Activated T-helper 1 cell treated with Interleukin-2 at 50 U/mL for 16 hours (primary cell): ENCODE data around the gene ZKSCAN5.

Experiments
- DNase-seq: peaks from one replicate; pipeline ENCODE4 v3.0.0-alpha.2; 2020; ENCODE audit warnings: low read depth

The ZKSCAN5 gene

DNA sequence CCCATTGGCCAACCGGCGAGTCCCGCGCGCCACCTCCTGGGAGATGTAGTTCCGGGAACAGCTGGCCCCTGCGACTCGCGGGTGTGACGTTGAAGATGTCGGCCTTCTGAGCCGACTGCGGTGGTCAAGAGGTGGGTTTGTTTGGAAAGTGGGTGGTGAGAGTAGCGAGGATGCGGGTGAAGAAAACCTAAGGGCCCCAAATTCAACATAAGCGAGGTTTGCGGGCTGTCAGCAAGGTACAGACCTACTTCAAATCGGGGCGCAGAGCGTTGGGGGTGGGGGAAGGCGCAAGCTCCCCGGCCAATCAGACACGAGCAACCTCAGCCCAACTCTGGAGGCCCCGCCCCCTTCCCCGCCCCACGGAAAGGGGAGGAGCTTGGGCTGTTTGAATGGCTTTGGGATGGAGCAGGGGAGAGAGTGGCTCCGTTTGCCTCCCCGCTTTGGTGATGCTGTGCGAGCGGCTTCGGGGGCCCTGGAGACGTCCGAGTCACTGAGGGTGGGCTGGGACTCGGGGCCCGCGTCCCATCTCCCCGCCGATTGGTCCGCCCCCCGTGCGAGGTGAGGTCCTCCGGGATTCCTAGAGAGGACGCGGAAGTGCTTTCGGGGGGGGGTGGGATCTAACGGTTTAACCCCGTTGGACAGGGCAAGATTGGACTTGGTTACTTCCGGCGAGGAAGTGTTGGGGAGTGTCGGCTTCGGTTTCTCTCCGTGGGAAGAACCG is at the start of gene ZKSCAN5:
ZKSCAN5 (plus strand) TSS at position 60 of the 721 bp plus-strand sequence. CDS start 1,383 bp downstream, outside the sequence.
- DNase-seq, result peak; percentile 93

DNA sequence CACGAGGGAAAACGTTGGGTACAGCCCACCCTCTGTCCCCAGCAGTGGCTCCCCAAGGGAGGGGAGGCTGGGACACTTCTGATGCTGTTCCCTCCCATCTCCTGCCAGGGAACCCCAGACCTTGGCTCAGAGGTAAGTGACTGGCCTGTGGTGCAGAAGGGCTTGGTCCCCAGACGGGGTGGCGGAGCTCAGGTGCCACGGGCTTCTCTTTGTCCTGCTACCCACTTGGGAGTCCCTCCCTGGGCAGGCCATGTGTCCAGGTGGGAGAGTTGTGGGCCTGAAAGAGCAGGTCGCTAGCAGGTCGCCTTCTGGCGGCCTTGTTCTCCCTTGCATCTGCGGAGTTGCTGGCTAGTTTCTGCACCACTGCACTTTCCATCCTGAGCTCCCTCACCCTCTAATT is 48.6 kb upstream of the ZKSCAN5 start:
- DNase-seq, result no peak

DNA sequence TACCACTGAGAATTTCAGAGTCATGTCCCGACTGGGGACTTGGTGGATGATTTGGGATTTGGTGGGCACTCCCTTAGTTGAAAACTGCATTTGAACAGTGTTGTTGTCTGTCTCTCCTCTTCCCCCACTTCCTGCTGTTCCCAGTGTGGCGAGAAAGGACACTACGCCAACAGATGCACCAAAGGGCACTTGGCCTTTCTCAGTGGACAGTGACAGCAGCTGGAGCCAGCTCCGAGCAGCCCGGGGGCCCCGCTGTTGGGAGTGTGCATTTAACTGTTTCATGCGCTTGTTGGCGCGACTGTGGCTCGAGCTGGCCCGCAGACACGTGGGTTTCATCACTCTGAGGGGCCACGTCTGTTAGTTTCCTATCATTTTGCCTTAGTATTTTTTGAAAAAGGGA is 48.2 kb upstream of the ZKSCAN5 start:
- DNase-seq, result no peak

DNA sequence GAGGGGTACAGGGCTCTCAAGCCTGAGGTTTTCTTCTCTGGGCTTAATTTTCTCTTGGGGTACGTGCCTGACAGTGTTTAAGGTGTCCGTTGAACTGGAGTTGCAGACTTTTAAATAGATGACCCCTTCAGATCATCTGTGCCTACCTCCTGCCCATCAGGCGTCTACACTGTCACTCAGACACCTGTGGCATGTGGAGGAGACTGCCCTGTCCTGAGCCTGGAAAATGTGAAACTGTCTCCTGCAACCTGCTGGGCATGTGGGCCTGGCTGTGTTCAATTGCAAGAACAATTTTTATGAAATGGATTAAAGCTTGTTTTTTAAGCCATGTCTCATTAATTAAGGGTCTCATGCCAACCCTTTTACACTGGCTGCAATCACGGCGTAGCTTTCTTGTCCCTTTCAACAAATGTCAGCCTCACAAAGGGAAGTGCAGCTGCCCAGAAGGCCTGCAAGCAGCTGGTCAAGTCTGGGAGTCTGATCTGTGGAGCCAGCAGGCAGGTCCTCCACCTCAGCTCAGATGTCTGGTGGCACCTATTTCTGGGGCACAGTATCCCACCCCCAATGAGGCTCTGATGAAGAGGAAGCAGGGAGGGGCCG is 47.3 kb upstream of the ZKSCAN5 start:
- DNase-seq, result no peak

DNA sequence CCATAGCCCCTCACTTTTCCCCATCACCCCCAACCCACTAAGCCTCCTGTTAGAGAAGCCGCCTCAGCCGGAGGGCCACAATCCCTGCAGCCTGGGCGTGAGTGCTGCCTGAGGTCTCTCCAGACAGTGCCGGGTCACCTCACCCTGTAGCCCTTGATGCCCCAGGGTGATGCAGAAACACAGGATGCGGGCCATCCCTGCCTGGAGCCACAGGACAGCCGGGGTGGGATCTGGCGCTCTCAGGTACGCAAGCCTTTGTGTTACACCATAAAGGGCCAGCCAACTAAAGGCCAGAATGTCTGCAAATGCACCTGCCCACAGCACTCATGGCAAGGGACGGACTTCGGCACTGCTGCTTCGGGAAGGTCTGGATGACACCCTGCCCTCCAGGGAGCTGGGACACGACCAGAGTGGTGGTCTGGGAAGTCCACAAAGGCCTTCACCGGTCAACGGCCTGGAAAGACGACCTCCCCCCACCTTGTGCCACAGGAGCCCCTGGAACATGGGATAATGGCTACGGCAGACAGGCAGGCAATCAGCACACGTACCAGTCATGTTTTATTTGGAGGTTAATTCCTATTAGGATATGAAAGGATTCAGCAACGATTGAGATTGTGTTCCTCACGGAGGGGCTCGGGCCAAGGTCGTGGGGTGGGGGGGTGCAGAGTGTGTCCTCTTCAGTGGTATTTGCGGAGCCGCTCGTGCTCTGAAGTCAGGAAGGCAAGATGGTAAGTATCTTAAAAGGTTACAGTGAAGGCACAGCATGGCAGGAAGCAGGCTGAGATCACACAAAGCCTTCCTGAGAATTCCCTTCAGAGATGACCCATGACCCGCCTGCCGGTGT is 46.6 kb upstream of the ZKSCAN5 start:
- DNase-seq, result no peak

DNA sequence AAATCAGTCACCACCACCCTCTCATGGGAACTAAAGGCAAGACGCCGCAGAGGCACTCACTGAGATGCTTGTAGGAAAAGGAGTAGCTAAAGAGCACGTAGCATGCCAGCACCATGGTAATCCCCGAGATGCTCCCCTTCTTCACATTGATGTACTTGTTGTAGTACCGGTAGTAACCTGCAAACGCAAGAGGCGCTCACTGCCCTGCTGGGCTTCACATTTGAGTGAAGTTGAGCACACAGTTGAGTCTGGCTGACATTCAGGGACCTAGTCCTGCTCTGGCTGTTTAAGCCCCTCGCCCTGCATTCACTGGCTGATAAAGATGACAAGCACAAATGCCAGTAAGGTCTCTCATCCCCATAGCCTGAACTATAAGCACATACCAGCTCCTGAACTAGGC is 45.4 kb upstream of the ZKSCAN5 start:
- DNase-seq, result no peak

DNA sequence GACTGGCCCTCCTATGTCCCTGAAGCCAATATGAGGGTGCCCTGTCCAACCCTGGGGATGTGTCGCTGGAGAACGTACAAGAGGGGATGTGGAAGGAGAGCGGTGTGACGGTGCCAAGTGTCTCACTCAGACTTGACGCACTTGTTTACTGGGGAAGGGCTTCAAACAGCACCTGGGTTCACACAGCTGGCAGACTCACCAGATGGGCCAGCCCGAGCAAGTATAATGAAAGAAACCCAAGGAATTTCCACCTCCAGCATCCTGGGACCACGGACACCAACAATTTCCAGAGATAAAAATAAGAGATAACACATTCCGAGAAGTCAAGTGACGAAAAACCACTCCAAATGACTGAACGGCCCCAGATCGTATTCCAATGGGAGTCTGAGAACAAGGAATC is 43.8 kb upstream of the ZKSCAN5 start:
- no peak for DNase-seq

DNA sequence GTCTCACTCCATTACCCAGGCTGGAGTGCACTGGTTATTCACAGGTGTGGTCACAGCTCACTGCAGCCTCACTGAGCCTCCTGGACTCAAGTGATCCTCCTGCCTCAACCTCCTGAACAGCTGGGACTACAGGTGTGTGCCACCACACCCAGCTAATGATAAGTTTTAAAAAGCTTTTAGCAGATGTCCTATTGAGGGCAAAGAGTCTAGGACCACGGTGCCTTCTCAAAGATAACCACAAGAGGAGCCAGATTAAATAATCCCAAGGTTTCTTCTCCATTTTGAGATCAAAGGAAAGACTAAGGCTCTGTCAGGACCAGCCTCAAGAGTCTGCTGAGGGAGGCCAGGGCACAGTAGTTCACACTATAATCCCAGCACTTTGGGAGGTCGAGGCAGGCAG is 43.2 kb upstream of the ZKSCAN5 start:
- DNase-seq, result no peak

DNA sequence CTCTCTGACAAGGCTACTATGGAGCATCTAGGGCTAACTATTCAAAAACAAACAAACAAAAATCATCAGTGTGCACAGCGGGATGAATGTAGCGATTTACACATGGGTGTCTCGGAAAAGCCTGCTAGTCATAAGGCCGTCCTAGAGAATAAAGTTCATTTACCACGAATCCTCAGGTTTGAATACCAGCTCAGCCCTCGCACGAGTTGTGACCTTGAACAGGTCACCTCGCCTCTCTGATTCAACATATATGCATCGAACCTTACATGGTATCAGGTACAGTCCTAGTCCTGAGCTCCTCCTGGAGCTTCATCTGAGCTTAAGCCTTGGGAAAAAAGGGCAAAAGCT is 39.1 kb upstream of the ZKSCAN5 start:
- DNase-seq, result no peak

DNA sequence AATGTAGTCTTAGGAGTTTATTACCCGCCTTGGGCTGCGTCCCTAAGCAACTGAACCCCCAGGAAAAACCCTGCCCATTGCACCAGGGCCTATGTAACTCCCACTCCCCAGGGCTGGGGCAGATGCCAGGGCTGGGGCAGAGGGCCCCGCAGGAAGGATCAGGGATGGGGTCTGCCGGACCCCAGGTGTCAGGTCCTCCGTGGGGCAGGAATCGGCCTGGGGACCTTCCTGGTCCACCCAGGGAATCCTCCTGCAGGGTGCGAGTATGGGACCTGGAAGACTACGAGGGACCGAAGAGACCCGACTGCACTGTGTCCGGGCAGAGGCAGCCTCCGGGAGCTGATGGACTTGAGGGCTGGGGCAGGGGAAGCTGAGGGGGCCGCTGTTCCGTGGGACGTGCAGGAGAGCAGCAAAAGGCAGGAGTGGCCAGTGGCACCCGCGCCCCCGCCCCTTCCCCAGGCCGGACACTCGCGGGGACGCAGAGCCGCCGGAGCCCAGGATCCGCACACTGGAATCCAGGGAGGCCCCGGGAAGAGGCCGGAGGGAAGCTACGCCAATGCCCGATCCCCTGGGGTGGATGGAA is 36.0 kb upstream of the ZKSCAN5 start:
- no peak for DNase-seq

DNA sequence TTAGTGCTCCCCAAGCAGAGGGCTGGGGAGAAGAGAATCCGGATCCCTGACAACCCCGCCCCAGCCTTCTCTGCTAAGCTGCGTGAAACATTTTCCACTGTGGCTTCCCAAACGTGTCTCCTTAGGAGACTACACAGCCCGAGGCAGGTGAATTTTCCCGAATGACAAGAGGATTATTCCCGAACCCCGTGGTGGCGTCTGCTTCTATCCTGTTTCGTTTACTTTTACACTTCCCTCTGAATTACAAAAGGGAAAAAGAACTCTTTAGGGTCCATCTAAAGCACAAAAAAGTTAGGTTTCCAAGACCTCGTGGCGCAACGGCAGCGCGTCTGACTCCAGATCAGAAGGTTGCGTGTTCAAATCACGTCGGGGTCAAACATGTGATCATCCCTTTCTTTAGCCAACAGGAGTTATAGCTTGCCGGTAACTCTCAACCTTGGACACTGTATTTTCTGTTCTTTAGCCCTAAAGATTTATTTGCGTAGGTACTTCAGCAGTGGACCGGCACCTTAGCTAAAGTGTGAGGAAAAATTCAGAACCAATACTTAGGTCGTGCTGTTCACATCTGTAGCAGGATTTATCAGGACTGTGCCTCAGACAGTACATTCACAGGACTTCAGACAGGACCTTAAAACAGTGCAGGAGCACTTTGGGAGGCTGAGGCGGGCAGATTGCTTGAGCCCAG is 34.9 kb upstream of the ZKSCAN5 start:
- no peak for DNase-seq

DNA sequence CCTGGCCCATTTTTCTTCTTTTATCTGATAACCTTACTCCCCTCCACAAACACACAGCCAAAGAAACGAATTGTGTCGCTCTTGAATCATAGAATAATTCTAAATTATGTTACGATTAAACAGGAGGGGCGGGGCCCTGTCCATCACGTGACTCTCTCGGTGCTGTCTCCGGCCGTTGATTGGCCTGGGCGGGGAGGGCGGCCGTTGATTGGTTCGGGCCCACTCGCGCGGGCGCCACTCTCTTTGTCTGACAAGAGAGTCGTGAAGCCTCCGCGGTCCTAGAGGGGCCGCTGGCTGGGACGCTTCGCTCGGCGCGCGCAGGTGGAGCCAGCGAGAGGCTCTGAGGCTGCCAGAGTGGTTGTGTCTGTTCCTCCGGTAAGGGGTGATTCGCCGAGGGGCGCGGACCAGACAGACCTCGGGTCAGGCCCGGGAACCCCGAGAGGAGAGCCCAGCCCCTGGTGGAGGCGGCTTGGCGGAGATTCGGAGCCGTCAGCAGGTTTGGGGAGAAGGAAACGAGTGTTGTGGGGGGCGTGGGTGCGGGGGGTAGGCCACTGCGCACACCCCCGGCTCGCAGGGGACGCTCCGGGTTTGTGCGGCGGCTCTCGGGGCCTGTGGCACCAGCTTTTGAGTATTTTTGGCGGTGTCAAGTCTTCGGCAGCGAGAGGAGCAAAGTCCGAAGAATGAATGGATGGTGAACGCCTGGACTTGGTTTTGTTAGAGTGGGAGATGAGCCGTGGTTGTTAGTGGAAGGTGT is 31.7 kb upstream of the ZKSCAN5 start, which contains the start of gene ZNF789:
ZNF789 (plus strand) TSS at position 330 of the 754 bp plus-strand sequence. CDS start 3,567 bp downstream, outside the sequence.
- peak; percentile 98 for DNase-seq

DNA sequence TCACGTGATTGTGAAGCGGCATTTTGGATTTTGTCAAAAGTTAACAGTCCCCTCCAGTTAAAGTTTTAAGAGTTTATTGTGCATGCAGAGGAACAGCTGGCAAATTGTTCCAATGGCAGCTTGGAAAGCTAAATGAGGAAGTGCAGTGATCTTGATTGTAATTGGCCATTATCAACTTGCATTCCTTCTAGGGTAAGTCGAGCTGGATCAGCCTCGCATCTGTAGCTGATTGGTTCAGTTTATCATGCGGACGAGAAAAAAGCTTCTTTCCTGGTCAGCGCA is 31.2 kb upstream of the ZKSCAN5 start:
- DNase-seq, result no peak

DNA sequence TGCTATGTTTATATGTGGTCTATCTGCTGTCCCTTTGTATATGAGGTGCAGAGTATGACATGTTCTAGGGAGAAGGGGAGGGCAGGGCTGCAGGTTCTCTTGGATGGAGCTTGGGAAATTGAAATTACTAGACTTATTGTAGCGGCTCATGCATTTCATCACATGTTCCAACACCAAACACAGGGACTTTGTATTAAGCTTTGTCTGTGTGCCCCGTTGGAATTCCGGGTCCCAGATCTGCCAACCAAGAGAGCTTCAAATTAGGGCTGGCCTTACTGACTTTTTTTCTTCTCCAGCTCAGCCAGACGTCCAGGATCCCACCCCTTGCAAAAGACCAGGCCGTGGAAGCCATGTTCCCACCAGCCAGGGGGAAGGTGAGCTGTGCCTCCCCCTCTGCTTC is 28.4 kb upstream of the ZKSCAN5 start:
- no peak for DNase-seq

DNA sequence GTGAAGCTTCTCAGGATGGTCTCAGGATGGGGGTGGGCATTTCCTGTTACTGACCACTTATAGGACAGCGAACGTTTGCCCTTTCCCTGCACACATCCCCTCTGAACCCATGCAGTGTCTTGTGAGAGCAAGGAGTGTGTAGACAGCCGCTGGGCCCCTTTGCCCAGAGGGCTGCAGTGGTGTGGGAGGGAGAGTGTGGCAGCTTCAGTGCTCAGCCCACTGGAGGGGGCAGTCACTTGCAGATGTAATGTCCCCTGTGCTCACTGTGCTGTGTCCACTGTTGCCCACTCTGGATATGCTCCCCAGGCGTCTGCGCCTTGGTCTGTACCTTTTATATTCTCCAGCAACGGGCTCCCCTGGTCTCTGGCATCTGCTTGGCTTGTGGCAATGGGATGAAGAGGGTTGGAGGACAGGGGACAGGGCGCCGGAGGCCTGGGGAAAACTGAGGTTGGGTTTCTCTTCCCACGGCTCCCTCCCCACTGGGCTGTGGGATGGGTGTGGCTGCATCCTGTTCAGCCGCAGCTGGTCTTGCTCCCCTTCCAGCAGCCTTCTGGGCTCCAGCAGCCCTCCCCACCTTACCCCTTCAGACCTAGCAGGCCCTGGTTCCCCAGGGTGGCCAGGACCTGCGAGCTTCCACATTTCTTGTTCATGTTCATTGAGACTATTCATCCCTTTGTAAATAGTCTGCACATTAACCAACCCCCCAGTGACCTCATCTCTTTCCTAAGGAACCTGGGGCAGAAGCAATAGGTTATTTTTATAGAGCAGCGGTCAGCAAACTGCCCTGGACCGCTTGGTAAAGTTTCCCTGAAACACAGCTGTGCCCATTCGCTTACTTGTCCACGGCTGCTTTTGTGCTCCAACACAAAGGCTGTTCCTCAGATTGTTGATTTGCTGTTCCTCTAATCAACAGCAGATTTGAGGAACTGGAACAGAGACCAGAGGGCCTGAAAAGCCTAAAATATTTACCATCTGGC is 25.7 kb upstream of the ZKSCAN5 start:
- DNase-seq, result no peak

DNA sequence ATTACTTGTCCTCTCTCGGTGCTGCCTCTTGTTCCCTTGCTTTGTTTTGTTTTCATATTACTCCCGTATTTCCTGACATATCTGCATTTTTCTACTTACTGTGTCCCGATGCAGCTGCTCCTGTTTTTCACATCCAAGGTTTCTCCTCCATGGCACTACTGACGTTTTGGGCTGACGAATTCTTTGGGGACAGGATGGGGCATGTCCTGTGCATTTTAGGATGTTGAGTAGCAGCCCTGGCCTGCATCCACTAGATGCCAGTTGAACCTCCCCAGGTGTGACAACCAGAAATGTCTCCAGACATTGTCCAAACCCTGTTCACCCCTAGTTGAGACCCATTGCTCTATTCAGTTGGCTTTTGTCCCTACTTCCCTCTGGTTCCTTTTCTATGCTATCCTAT is 19.4 kb upstream of the ZKSCAN5 start:
- DNase-seq, result no peak

DNA sequence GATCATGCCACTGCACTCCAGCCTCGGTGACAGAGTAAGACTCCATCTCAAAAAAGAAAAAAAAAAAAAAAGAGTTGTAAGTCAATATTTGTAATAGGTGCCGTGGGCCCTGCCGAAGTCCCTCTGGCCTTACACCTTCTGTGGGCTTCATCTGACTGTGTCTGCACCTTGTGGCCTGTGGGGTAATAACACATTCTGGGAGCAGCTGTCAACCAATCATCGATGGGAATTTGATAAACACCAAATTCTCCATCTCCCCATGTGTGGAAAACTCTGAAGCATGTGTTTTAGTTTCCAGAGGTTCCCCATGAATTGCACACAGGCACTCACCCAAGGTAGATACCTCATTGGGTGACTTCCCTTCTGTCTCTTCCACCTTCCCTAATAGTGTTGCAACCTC is 15.2 kb upstream of the ZKSCAN5 start:
- no peak for DNase-seq

DNA sequence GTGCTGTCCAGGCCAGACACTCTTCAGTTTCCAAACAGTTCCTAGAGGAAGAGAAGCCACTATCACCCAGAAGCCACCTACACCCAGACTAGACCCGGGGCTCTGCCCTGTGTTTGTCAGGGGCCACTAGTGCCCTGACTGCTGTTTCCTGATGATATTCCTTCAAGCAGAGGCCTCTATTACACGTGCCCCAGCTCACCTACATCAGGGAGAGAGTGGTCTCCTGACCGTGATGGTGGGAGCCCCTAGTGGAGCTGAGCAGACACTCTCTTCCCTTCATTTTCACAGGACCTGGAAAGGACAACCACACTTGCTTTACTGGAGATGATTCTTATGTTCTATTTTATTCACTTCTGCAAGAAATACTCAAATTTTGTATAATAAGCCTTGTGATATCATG is 13.6 kb upstream of the ZKSCAN5 start:
- DNase-seq, result no peak

DNA sequence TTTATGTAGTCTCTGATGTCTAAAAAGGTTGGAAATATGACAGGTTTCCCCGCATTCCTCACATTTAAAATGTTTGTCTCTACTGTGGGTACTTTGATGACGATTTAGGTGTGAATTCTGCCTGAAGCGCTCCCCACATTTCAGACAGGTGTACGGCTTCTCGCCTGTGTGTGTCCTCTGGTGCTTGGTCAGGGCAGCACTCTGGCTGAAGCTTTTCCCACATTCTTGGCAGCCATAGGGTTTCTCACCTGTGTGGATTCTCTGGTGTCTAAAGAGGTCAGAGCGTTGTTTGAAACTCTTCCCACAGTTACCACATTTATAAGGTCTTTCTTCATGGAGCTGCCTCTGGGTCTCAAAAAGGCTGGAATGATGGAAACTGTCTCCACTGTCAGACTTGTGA is 10.6 kb upstream of the ZKSCAN5 start:
- no peak for DNase-seq

DNA sequence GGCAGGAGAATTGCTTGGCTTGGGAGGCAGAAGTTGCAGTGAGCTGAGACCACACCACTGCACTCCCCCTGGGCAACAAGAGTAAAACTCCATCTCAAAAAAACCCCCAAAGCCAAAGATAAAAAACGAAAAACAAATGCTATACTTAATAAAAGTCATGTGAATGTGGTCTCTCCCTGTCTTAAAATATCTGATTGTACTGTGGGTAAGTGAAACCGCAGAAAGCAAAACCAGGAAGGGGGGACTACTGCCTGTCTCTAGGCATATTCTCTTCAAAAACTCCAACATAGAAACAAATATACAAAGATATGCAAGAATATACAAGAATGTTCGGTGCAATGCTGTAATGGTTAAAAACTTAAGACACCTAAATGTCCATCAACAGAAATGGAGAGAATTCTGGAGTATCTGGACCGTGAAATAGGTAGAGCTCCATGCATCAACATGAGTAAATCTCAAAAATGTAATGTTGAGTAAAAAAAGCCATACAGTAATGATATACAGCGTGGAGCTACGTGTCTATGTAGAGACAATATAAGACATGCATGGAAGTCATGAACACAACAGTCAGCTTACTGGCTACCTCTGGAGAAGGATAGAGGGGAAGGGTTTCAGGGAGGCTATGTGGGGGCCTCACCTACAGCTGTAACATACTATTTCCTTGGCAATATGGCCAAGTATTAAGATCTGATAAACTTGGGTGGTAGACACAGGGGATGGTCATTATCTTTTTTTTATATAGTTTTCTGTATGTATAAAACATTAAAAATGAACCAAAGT is 6.5 kb upstream of the ZKSCAN5 start:
- DNase-seq, result no peak
